Stimulated activated effector memory CD8-positive, alpha-beta T cell treated with anti-CD3 and anti-CD28 coated beads, Interleukin-12 subunit alpha, Interleukin-12 subunit beta, amount 100 ng/mL, for 72 hours (primary cell): ENCODE results near the gene KCNV2.

ENCODE experiments used
- ATAC-seq: fragments of 150-1000 bp; cut with Tn5 transposase; 2 replicates; pipeline ENCODE4 v1.10.0; 2021
- DNase-seq, 2 donors: peaks; one replicate each; pipeline ENCODE4 v3.0.0; 2021 to 2022; ENCODE audit warnings: low spot score in 2 of 2
- H3K27ac Mint-ChIP-seq: one replicate; pipeline ENCODE4 v1.8.0; 2022; ENCODE audit warnings: mild to moderate bottlenecking, mixed read lengths
- H3K36me3 Mint-ChIP-seq: one replicate; pipeline ENCODE4 v1.8.0; 2022; ENCODE audit warnings: mild to moderate bottlenecking, mixed read lengths
- H3K4me1 Mint-ChIP-seq: one replicate; pipeline ENCODE4 v1.8.0; 2022; ENCODE audit warnings: mixed read lengths
- H3K4me3 Mint-ChIP-seq: one replicate; pipeline ENCODE4 v1.8.0; 2022; ENCODE audit warnings: mild to moderate bottlenecking, mixed read lengths
- H3K9me3 Mint-ChIP-seq: one replicate; pipeline ENCODE4 v1.8.0; 2022; ENCODE audit warnings: mixed read lengths

KCNV2 gene

GRCh38 chr9:2761424-2761823, 44.1 kb downstream of the KCNV2 start:
- H3K27ac Mint-ChIP-seq, result no peak overlapping the region
- H3K9me3 Mint-ChIP-seq, result no peaks in the 10 kb centered on the region
- peaks cover 24% of the 10 kb centered on the region for H3K36me3 Mint-ChIP-seq

GRCh38 chr9:2764353-2764752, 47.0 kb downstream of the KCNV2 start:
- ATAC-seq (peak; percentile 93), DNase-seq (peak; percentile 2 to 52)
- Mint-ChIP-seq H3K9me3 (no peaks in the 10 kb centered on the region), H3K4me3 (no peak overlapping the region), H3K36me3 (peaks cover 30% of the 10 kb centered on the region), H3K4me1 (peaks cover 24% of the 10 kb centered on the region), H3K27ac (peak overlapping the region; percentile 77)

More at GRCh38 chr9:2761424-2761823, 44.1 kb downstream of the KCNV2 start:
- Mint-ChIP-seq H3K4me3 (no peak overlapping the region), H3K4me1 (peaks cover 24% of the 10 kb centered on the region)
- no peak for ATAC-seq
- no peak for DNase-seq

GRCh38 chr9:2765250-2765880, 48.1 kb downstream of the KCNV2 start:
- no peak for DNase-seq
- no peaks in the 10 kb centered on the region for H3K9me3 Mint-ChIP-seq
- peaks cover 32% of the 10 kb centered on the region for H3K36me3 Mint-ChIP-seq
- peak overlapping the region; percentile 80 for H3K27ac Mint-ChIP-seq
- ATAC-seq, result peak; percentile 58
- peaks cover 24% of the 10 kb centered on the region for H3K4me1 Mint-ChIP-seq
- no peak overlapping the region for H3K4me3 Mint-ChIP-seq

GRCh38 chr9:2767800-2768677, 50.7 kb downstream of the KCNV2 start:
- no peak for ATAC-seq
- Mint-ChIP-seq H3K4me1 (peaks cover 31% of the 10 kb centered on the region), H3K36me3 (peaks cover 53% of the 10 kb centered on the region), H3K4me3 (no peak overlapping the region), H3K9me3 (peaks cover 3% of the 10 kb centered on the region), H3K27ac (peak overlapping the region; percentile 20)
- DNase-seq, result no peak

- H3K36me3 Mint-ChIP-seq, result peaks cover 73% of the 10 kb centered on the region
- DNase-seq, result no peak
- peaks cover 14% of the 10 kb centered on the region for H3K9me3 Mint-ChIP-seq
- ATAC-seq, result no peak
- no peak overlapping the region for H3K4me3 Mint-ChIP-seq
- H3K4me1 Mint-ChIP-seq, result peaks cover 7% of the 10 kb centered on the region
- H3K27ac Mint-ChIP-seq, result no peak overlapping the region
Measured at GRCh38 chr9:2771087-2771486, 53.8 kb downstream of the KCNV2 start.

GRCh38 chr9:2771661-2772060, 54.4 kb downstream of the KCNV2 start:
- no peak for DNase-seq
- H3K36me3 Mint-ChIP-seq, result peaks cover 78% of the 10 kb centered on the region
- no peak overlapping the region for H3K4me3 Mint-ChIP-seq
- H3K27ac Mint-ChIP-seq, result no peak overlapping the region
- no peak for ATAC-seq
- peaks cover 15% of the 10 kb centered on the region for H3K9me3 Mint-ChIP-seq
- H3K4me1 Mint-ChIP-seq, result peaks cover 6% of the 10 kb centered on the region

- DNase-seq (no peak), ATAC-seq (no peak)
- H3K4me3 Mint-ChIP-seq, result no peak overlapping the region
- no peak overlapping the region for H3K27ac Mint-ChIP-seq
- peaks cover 96% of the 10 kb centered on the region for H3K36me3 Mint-ChIP-seq
- no peaks in the 10 kb centered on the region for H3K4me1 Mint-ChIP-seq
- H3K9me3 Mint-ChIP-seq, result peaks cover 14% of the 10 kb centered on the region
Measured at GRCh38 chr9:2777454-2777853, 60.1 kb downstream of the KCNV2 start.

GRCh38 chr9:2778816-2779215, 61.5 kb downstream of the KCNV2 start:
- H3K4me1 Mint-ChIP-seq, result no peaks in the 10 kb centered on the region
- peaks cover 93% of the 10 kb centered on the region for H3K36me3 Mint-ChIP-seq
- H3K4me3 Mint-ChIP-seq, result no peak overlapping the region
- no peak overlapping the region for H3K27ac Mint-ChIP-seq
- peaks cover 8% of the 10 kb centered on the region for H3K9me3 Mint-ChIP-seq
- DNase-seq, result no peak
- ATAC-seq, result no peak
